ENCODE results near the gene SLC16A10.
"Not testable (repeated sequence)": the region's sequence is repeated elsewhere in the genome, so short reads cannot be mapped to it uniquely, and the experiment has no call there.

SLC16A10 gene

GRCh38 chr6:111184827-111185532 is 97.7 kb downstream of the SLC16A10 start:
- no peak for DNase-seq (ENCODE audit: low read depth in 2 of 2)

GRCh38 chr6:111185954-111186353 is 98.7 kb downstream of the SLC16A10 start:
- no peak for DNase-seq (ENCODE audit: low read depth in 2 of 2)

GRCh38 chr6:111187874-111188273 is 100.6 kb downstream of the SLC16A10 start:
- DNase-seq (ENCODE audit: low read depth in 2 of 2): no peak

- DNase-seq (ENCODE audit: low read depth in 2 of 2): not testable (repeated sequence)
Measured at GRCh38 chr6:111189666-111190210, 102.4 kb downstream of the SLC16A10 start.

- no peak for DNase-seq (ENCODE audit: low read depth in 2 of 2)
Measured at GRCh38 chr6:111190637-111191036, 103.3 kb downstream of the SLC16A10 start.

GRCh38 chr6:111191136-111191535 is 103.8 kb downstream of the SLC16A10 start:
- not testable (repeated sequence) for DNase-seq (ENCODE audit: low read depth in 2 of 2)

- DNase-seq (ENCODE audit: low read depth in 2 of 2): no peak
Measured at GRCh38 chr6:111192911-111193555, 105.7 kb downstream of the SLC16A10 start.

GRCh38 chr6:111195656-111196055 is 108.4 kb downstream of the SLC16A10 start:
- no peak for DNase-seq (ENCODE audit: low read depth in 2 of 2)

GRCh38 chr6:111198841-111199240 is 111.5 kb downstream of the SLC16A10 start:
- DNase-seq (ENCODE audit: low read depth in 2 of 2): no peak

GRCh38 chr6:111199935-111200334 is 112.6 kb downstream of the SLC16A10 start:
- DNase-seq (ENCODE audit: low read depth in 2 of 2): no peak

GRCh38 chr6:111200350-111201243 is 113.3 kb downstream of the SLC16A10 start:
- DNase-seq (ENCODE audit: low read depth in 2 of 2): no peak

GRCh38 chr6:111201244-111201554 is 113.9 kb downstream of the SLC16A10 start:
- DNase-seq (ENCODE audit: low read depth in 2 of 2): no peak

- DNase-seq (ENCODE audit: low read depth in 2 of 2): no peak
Measured at GRCh38 chr6:111201764-111202163, 114.5 kb downstream of the SLC16A10 start.

GRCh38 chr6:111203539-111203938 is 116.2 kb downstream of the SLC16A10 start:
- not testable (repeated sequence) for DNase-seq (ENCODE audit: low read depth in 2 of 2)

GRCh38 chr6:111204305-111204704 is 117.0 kb downstream of the SLC16A10 start:
- no peak for DNase-seq (ENCODE audit: low read depth in 2 of 2)

GRCh38 chr6:111204881-111205280 is 117.6 kb downstream of the SLC16A10 start:
- DNase-seq (ENCODE audit: low read depth in 2 of 2): no peak

GRCh38 chr6:111205502-111205901 is 118.2 kb downstream of the SLC16A10 start:
- DNase-seq (ENCODE audit: low read depth in 2 of 2): no peak

GRCh38 chr6:111207141-111207858 is 120.0 kb downstream of the SLC16A10 start:
- no peak for DNase-seq (ENCODE audit: low read depth in 2 of 2)

- no peak for DNase-seq (ENCODE audit: low read depth in 2 of 2)
Measured at GRCh38 chr6:111208933-111209332, 121.6 kb downstream of the SLC16A10 start.

GRCh38 chr6:111210194-111210728 is 123.0 kb downstream of the SLC16A10 start:
- DNase-seq (ENCODE audit: low read depth in 2 of 2): peak; percentile 29 to 32

GRCh38 chr6:111211411-111212030 is 124.2 kb downstream of the SLC16A10 start:
- DNase-seq (ENCODE audit: low read depth in 2 of 2): no peak

Measured in fibroblast of skin of left quadriceps (primary cell).